OCI-LY1 (cell line): Measurements from ENCODE around the gene PHAX.

Experiments
- CTCF ChIP-seq: fragments of 200-600 bp; sonication (generic), shearing (Covaris generic); IDR thresholded peaks from 2 replicates; pipeline ENCODE4 v1.5.1; 2017; ENCODE audit warnings: mild to moderate bottlenecking, antibody characterized with exemption, low read length, moderate library complexity, mixed read lengths
- EZH2 ChIP-seq: fragments of 200-600 bp; sonication (generic), shearing (Covaris generic); IDR thresholded peaks from 2 replicates; pipeline ENCODE4 v1.8.0; 2017; ENCODE audit warnings: borderline replicate concordance, mixed run types, mild to moderate bottlenecking, antibody characterized with exemption, low read length, moderate library complexity, mixed read lengths

GRCh38 chr5:126577415-126577814 is 23.3 kb upstream of the PHAX start:
- no peak for TF ChIP-seq CTCF
- no peak for TF ChIP-seq EZH2
